Measurements from ENCODE around the gene CTLA4. TPM values are rescaled to one million over a fixed set of nuclear protein-coding genes. Genes with fewer than 3 reads are reported as not detected.

The CTLA4 gene
- total and polyA plus RNA-seq, 10 of the 15 experiments (the other 5 are each of a cell fraction or from before 2014, with no cell fraction given): not detected

DNA sequence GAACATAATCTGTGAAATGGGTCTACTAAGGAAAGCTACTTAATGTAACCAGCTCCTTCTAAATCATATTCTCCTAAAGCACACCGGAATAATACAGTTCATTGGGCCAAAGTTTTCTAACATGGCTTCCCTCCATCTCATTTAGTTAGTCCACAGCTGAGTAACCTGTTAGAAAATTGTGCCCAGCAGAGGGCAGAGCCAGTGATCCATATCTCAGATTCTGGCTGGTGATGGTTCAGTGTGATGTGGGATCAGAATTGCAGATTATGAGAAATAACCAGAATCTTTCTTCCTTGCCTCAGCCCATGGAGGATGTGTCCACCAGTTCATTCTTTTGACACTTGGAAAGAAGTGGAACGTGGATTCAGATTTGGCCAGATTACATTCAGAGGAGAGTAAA, 9.4 kb upstream of the CTLA4 start (continued):
- TF ChIP-seq, protein P1, sequence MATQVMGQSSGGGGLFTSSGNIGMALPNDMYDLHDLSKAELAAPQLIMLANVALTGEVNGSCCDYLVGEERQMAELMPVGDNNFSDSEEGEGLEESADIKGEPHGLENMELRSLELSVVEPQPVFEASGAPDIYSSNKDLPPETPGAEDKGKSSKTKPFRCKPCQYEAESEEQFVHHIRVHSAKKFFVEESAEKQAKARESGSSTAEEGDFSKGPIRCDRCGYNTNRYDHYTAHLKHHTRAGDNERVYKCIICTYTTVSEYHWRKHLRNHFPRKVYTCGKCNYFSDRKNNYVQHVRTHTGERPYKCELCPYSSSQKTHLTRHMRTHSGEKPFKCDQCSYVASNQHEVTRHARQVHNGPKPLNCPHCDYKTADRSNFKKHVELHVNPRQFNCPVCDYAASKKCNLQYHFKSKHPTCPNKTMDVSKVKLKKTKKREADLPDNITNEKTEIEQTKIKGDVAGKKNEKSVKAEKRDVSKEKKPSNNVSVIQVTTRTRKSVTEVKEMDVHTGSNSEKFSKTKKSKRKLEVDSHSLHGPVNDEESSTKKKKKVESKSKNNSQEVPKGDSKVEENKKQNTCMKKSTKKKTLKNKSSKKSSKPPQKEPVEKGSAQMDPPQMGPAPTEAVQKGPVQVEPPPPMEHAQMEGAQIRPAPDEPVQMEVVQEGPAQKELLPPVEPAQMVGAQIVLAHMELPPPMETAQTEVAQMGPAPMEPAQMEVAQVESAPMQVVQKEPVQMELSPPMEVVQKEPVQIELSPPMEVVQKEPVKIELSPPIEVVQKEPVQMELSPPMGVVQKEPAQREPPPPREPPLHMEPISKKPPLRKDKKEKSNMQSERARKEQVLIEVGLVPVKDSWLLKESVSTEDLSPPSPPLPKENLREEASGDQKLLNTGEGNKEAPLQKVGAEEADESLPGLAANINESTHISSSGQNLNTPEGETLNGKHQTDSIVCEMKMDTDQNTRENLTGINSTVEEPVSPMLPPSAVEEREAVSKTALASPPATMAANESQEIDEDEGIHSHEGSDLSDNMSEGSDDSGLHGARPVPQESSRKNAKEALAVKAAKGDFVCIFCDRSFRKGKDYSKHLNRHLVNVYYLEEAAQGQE (IDR thresholded peaks at IDR 0.05; ENCODE audit: low read depth, low read length): no peak
- no peak for TF ChIP-seq MYB (IDR thresholded peaks at IDR 0.05; ENCODE audit: borderline replicate concordance, low read depth, low read length)
- TF ChIP-seq WRNIP1 (IDR thresholded peaks at IDR 0.05; ENCODE audit: borderline replicate concordance, low read depth, low read length): no peak
- no peak for TF ChIP-seq CREM (IDR thresholded peaks at IDR 0.05; ENCODE audit: low read depth)

DNA sequence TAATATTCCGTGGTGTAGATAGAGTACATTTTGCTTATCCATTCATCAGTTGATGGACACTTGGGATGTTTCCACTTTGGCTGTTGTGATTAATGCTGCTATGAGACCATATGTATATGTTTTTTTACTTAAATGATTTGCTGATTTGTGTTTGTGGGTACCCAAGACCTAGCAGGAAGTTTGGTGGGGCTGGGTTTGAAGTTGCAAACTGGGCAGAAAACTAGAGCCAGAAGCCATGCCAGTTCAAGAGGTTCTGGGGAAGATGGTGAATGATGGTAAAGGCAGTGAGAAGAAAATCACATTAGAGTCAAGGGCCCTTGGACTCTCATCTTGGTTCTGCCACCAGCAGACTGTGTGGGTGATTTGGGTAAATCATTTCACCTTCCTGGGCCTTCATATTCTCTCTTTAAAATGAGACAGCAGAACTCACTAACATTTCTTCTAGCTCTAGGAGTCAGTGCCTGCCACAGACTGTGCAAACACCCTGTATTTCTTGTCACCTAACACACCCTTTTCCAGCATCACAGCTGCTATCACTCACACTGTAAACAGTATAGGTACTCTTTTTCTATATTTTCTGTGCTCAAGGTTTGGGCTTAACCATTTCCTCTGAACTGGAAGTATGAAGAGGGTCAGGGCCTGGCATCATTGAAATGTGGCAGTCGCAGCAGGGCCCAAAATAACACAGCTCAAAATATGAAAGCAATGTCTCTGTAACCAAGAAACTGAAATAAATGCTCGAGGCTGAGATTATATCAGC, 8.4 kb upstream of the CTLA4 start:
- no peaks in the 10 kb centered on the region for H3K36me3 ChIP-seq (ENCODE audit: control insufficient read depth in 2 of 2, insufficient read depth in 2 of 2, low read length in 1 of 2)
- SMC1A ChIA-PET (ENCODE audit: uncharacterized antibody, unreplicated experiment): no interaction called here
- DNase-seq (ENCODE audit: low read depth, low spot score) (no peak), FAIRE-seq (no peak), ATAC-seq (no peak)
- H2AFZ ChIP-seq (ENCODE audit: control insufficient read depth, low read depth, low read length): no peak overlapping the region
- no peaks in the 10 kb centered on the region for H3K9me3 ChIP-seq (replicated peaks; ENCODE audit: control insufficient read depth, insufficient read depth, low read length)
- BruUV-seq (replicated peaks): no TSS peak
- no peak overlapping the region for H3K4me3 ChIP-seq
- no peak overlapping the region for H3K4me2 ChIP-seq (ENCODE audit: control insufficient read depth, insufficient read depth)
- no peak overlapping the region for H3K9ac ChIP-seq (ENCODE audit: control insufficient read depth, insufficient read depth, low read length)
- CTCF ChIA-PET: interaction anchor here (1.3 kb wide), 1 partner anchor 9 kb away, joined by 5 read pairs; no protein-coding TSS in a partner anchor
- no peaks in the 10 kb centered on the region for H4K20me1 ChIP-seq (ENCODE audit: control insufficient read depth, insufficient read depth)
- H3K79me2 ChIP-seq (ENCODE audit: control insufficient read depth, insufficient read depth, low read length): no peaks in the 10 kb centered on the region
- TF ChIP-seq, protein P2, sequence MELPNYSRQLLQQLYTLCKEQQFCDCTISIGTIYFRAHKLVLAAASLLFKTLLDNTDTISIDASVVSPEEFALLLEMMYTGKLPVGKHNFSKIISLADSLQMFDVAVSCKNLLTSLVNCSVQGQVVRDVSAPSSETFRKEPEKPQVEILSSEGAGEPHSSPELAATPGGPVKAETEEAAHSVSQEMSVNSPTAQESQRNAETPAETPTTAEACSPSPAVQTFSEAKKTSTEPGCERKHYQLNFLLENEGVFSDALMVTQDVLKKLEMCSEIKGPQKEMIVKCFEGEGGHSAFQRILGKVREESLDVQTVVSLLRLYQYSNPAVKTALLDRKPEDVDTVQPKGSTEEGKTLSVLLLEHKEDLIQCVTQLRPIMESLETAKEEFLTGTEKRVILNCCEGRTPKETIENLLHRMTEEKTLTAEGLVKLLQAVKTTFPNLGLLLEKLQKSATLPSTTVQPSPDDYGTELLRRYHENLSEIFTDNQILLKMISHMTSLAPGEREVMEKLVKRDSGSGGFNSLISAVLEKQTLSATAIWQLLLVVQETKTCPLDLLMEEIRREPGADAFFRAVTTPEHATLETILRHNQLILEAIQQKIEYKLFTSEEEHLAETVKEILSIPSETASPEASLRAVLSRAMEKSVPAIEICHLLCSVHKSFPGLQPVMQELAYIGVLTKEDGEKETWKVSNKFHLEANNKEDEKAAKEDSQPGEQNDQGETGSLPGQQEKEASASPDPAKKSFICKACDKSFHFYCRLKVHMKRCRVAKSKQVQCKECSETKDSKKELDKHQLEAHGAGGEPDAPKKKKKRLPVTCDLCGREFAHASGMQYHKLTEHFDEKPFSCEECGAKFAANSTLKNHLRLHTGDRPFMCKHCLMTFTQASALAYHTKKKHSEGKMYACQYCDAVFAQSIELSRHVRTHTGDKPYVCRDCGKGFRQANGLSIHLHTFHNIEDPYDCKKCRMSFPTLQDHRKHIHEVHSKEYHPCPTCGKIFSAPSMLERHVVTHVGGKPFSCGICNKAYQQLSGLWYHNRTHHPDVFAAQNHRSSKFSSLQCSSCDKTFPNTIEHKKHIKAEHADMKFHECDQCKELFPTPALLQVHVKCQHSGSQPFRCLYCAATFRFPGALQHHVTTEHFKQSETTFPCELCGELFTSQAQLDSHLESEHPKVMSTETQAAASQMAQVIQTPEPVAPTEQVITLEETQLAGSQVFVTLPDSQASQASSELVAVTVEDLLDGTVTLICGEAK (IDR thresholded peaks at IDR 0.05; ENCODE audit: borderline replicate concordance): no peak
- TF ChIP-seq CBX5 (IDR thresholded peaks at IDR 0.05; ENCODE audit: low read depth) (no peak), IRF5 (IDR thresholded peaks at IDR 0.05; ENCODE audit: borderline replicate concordance) (no peak)
- H3K4me1 ChIP-seq (ENCODE audit: control insufficient read depth, insufficient read depth, low read length): no peaks in the 10 kb centered on the region
- 3% methylated on average over 3 of the region's 3 CpGs for WGBS (ENCODE audit: insufficient coverage, insufficient replicate concordance, low lambda C conversion rate, missing lambda C conversion rate)
- POLR2A ChIA-PET: no interaction called here
- peaks cover 0 to 4% of the 10 kb centered on the region in 2 experiments; a peak in 2 of 4 replicates for H3K27me3 ChIP-seq (replicated peaks in 1 of 2; ENCODE audit: control insufficient read depth in 2 of 2, insufficient read depth in 2 of 2, low read length in 1 of 2)
- RAD21 ChIA-PET (ENCODE audit: unreplicated experiment): no interaction called here
- intact Hi-C loops (cut with micrococcal nuclease; ENCODE audit: unreplicated experiment): no loop called here
- no peak overlapping the region for H3K27ac ChIP-seq (ENCODE audit: control insufficient read depth, insufficient read depth)
- in situ Hi-C loops (cut with MboI): no loop called here
